A172 (cell line): ENCODE results near the gene APBA2. TPM values are rescaled to one million over a fixed set of nuclear protein-coding genes. Genes with fewer than 3 reads are reported as not detected.
"Not testable (repeated sequence)": the region's sequence is repeated elsewhere in the genome, so short reads cannot be mapped to it uniquely, and the experiment has no call there.

Experiments
- DNase-seq: peaks from one replicate; pipeline ENCODE4 v3.0.0-alpha.2; 2015; ENCODE audit warnings: low spot score
- total RNA-seq: library from RNA; depleted of rRNA; stranded (reverse); fragments of >200 nt; shearing (Covaris generic); gene quantifications from 2 replicates; pipeline ENCODE4 v1.2.3, GENCODE V29; 2014; rRNA removed

Gene APBA2
- total RNA-seq, 1 experiment from 2014 or later = 34.8 TPM

GRCh38 chr15:29159771-29160455, 274.1 kb downstream of the APBA2 start:
- DNase-seq = no peak

- DNase-seq = no peak
Measured at GRCh38 chr15:29162411-29162810, 276.6 kb downstream of the APBA2 start.

GRCh38 chr15:29167122-29167521, 281.3 kb downstream of the APBA2 start:
- not testable (repeated sequence) for DNase-seq

Other genes with a start within 250 kb of the APBA2 start
- gene GOLGA8M, start 173.6 kb upstream of the APBA2 start, total RNA-seq = 0.79 TPM in 1 of 2 replicates, not detected in the other
- gene GOLGA6L7, start 37.3 kb upstream of the APBA2 start, total RNA-seq = not detected in 2 replicates